BJ (cell line): ENCODE data around the gene FGFR1OP2. TPM values are rescaled to one million over a fixed set of nuclear protein-coding genes. Genes with fewer than 3 reads are reported as not detected.

Source experiments
- CTCF ChIA-PET: fragments of 350-600 bp; formaldehyde crosslinking; extraction: SDS; loops from one replicate; lab custom pipeline; 2021; ENCODE audit warnings: antibody characterized with exemption, inconsistent platforms; lab: Yijun Ruan, JAX
- POLR2A ChIA-PET: fragments of 300-600 bp; sonication (Branson Sonifier 250); formaldehyde crosslinking; extraction: SDS; loops from one replicate; lab custom pipeline; 2021; ENCODE audit warnings: antibody characterized with exemption; lab: Charles Lee
- DNase-seq: peaks from one replicate; pipeline ENCODE4 v3.0.0-alpha.2; 2011; ENCODE audit warnings: low read depth
- H3K27me3 ChIP-seq: 2 replicates; pipeline ENCODE4 v1.6.0; 2011; ENCODE audit warnings: low read length; ENCODE audit not compliant: control insufficient read depth, insufficient read depth
- H3K36me3 ChIP-seq: 2 replicates; pipeline ENCODE4 v1.5.1; 2011; ENCODE audit warnings: low read length; ENCODE audit not compliant: control insufficient read depth, insufficient read depth
- H3K4me3 ChIP-seq: 2 replicates; pipeline ENCODE4 v1.5.1; 2011; ENCODE audit warnings: low read depth, mild to moderate bottlenecking, control low read depth, low read length
- CTCF ChIP-seq: IDR thresholded peaks from 2 replicates; pipeline ENCODE4 v1.5.1; 2011; ENCODE audit warnings: low read depth, mild to moderate bottlenecking, control low read depth, inconsistent platforms, low read length, moderate library complexity; ENCODE audit not compliant: insufficient read depth
- polyA plus RNA-seq: library from polyadenylated mRNA; depleted of rRNA; stranded (reverse); fragments of >200 nt; gene quantifications from 2 replicates; pipeline ENCODE4 v1.2.3, GENCODE V29; 2011

FGFR1OP2 gene
- polyA plus RNA-seq, 1 experiment, result 16.1 TPM

GRCh38 chr12:27001663-27002062, 63.4 kb downstream of the FGFR1OP2 start:
- Histone ChIP-seq H3K4me3 (no peak overlapping the region), H3K36me3 (no peaks in the 10 kb centered on the region), H3K27me3 (no peaks in the 10 kb centered on the region)
- ChIA-PET POLR2A (no interaction called here), CTCF (interaction anchor here (4.9 kb wide), 1 partner anchor 13 kb away, joined by 31 read pairs; the partner anchor contains the start of gene TM7SF3)
- TF ChIP-seq CTCF, result no peak
- DNase-seq, result no peak

DNA sequence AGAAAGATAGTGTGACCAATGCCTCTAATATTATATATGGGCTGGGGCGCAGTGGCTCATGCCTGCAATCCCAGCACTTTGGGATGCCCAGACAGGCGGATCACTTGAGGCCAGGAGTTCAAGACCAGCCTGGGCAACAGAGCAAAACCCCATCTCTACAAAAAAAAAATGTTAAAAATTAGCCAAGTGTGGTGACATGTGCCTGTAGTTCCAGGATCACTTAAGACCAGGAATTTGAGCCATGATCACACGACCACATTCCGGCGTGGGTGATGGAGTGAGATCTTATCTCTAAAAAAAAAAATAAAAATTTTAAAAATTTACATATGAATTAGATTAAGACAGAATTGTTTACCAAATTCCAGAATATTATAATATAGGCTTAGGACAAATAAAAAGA, 63.9 kb downstream of the FGFR1OP2 start:
- H3K36me3 ChIP-seq, result no peaks in the 10 kb centered on the region
- ChIA-PET CTCF (interaction anchor here (4.9 kb wide), 1 partner anchor 12 kb away, joined by 31 read pairs; the partner anchor contains the start of gene TM7SF3), POLR2A (no interaction called here)
- no peak for TF ChIP-seq CTCF
- H3K4me3 ChIP-seq, result no peak overlapping the region
- no peak for DNase-seq
- H3K27me3 ChIP-seq, result no peaks in the 10 kb centered on the region

DNA sequence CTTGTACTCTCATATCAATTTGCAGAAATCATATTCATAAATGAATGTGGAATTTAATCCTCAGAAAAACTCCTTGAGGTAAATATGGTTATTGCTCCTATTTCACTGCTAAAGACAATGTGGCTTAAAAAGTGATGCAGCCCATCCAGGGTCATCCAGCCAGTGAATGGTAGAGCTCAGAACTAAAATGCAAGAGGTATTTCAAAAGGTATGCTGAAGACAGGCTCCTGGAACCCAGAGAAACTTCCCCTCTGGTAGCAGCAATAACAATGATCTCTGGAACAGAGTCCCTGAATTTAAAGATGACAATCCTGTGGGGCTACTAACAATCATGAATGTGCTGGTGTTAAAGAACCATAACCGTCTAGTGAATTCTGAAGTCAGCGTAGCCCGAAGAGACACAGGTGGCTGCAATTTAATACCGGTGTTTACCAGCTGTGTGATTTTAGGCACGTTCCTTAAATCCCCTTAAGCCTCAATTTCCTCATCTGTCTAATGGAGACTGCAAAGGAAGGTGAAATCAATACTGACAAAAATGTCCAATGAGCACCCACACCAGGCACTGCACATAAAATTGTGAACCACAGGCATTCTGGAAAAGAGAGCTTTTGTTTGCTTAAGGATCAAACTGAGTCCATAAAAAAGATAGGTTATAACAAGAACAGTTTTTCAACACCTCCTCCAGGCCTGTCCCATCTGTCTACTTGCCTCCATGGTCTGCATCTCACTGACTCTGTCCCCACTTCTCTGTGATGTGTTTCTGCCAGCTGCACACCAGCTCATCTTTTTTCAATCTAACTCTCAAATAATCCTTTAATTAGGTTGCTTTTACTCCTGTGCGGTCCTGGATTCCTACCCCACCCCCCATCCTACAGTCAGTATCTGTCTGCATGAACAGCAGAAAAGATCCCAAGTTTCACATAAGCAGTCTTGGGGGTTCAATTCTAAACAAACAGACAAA, 65.4 kb downstream of the FGFR1OP2 start:
- H3K27me3 ChIP-seq, result no peaks in the 10 kb centered on the region
- TF ChIP-seq CTCF, result no peak
- CTCF ChIA-PET, result interaction anchor here (0.8 to 4.9 kb wide), 2 partner anchors 11 to 85 kb away, joined by 4 to 31 read pairs; partner anchors contain the start of gene TM7SF3
- POLR2A ChIA-PET, result no interaction called here
- no peak for DNase-seq
- no peaks in the 10 kb centered on the region for H3K36me3 ChIP-seq
- no peak overlapping the region for H3K4me3 ChIP-seq

DNA sequence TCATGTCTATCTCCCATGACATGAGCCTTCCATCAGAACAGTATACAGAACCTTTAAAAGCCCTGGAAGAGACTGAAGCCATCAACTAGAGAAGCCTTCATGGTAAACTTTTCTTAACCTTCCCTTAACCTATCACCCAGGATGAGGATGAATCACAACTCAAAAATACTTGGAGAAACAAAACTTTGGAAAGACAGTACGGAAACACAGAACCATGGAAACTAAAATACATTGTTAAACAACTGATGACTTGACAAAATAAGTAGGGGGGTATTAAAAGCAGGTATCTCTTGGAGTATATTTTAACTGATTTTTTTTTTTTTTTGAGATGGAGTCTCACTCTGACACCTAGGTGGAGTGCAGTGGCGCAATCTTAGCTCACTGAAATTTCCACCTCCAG, 67.2 kb downstream of the FGFR1OP2 start:
- Histone ChIP-seq H3K4me3 (no peak overlapping the region), H3K27me3 (no peaks in the 10 kb centered on the region), H3K36me3 (no peaks in the 10 kb centered on the region)
- TF ChIP-seq CTCF, result no peak
- CTCF ChIA-PET, result interaction anchor here (4.9 kb wide), 1 partner anchor 9 kb away, joined by 31 read pairs; the partner anchor contains the start of gene TM7SF3
- POLR2A ChIA-PET, result no interaction called here
- no peak for DNase-seq

GRCh38 chr12:27006797-27007467, 68.7 kb downstream of the FGFR1OP2 start:
- CTCF ChIA-PET, result no interaction called here
- DNase-seq, result no peak
- no peaks in the 10 kb centered on the region for H3K27me3 ChIP-seq
- TF ChIP-seq CTCF, result no peak
- no peaks in the 10 kb centered on the region for H3K36me3 ChIP-seq
- no peak overlapping the region for H3K4me3 ChIP-seq
- POLR2A ChIA-PET, result no interaction called here
